Measurements from ENCODE around the gene GPR39.

GRCh38 chr2:132599556-132599955 is 183.0 kb downstream of the GPR39 start:
- no peak for TF ChIP-seq CTCF (IDR thresholded peaks at IDR 0.05; ENCODE audit: extremely low read depth in 1 of 2, insufficient read depth in 1 of 2, low read depth in 1 of 2, low read length in 2 of 2)
- no peak for TF ChIP-seq POLR2AphosphoS5 (IDR thresholded peaks at IDR 0.05; ENCODE audit: insufficient read depth, low read depth, low read length)
- TF ChIP-seq JUN (IDR thresholded peaks at IDR 0.05; ENCODE audit: borderline replicate concordance, insufficient read depth, insufficient read length, low read depth) = no peak
- TF ChIP-seq POLR2A (IDR thresholded peaks at IDR 0.05; ENCODE audit: low read depth, low read length) = no peak
- TF ChIP-seq EZH2 (IDR thresholded peaks at IDR 0.05; ENCODE audit: borderline replicate concordance, low read depth, low read length, severe bottlenecking) = no peak
